GM12873 (cell line): Measurements from ENCODE around the gene ADGRD1.

ENCODE experiments used
- CTCF ChIP-seq: IDR thresholded peaks from 2 replicates; pipeline ENCODE4 v1.5.1; 2012; ENCODE audit warnings: low read depth, mild to moderate bottlenecking, moderate library complexity, low read length, control low read depth; ENCODE audit not compliant: insufficient read depth; ENCODE audit errors: missing control alignments

Gene ADGRD1

GRCh38 chr12:130954544-130954831 is 781 bp downstream of the ADGRD1 start:
- no peak for TF ChIP-seq CTCF

GRCh38 chr12:130955238-130955816 is 1.6 kb downstream of the ADGRD1 start:
- TF ChIP-seq CTCF: no peak

GRCh38 chr12:130956009-130956408 is 2.3 kb downstream of the ADGRD1 start:
- TF ChIP-seq CTCF: no peak

GRCh38 chr12:130956456-130957303 is 3.0 kb downstream of the ADGRD1 start:
- TF ChIP-seq CTCF: no peak

GRCh38 chr12:130957304-130957621 is 3.6 kb downstream of the ADGRD1 start:
- TF ChIP-seq CTCF: no peak

GRCh38 chr12:130958557-130959140 is 4.9 kb downstream of the ADGRD1 start:
- TF ChIP-seq CTCF: no peak

- TF ChIP-seq CTCF: no peak
These were observed 5.9 kb downstream of the ADGRD1 start for GRCh38 chr12:130959632-130960031.
